H9 (cell line): ENCODE data around the gene ETFDH. TPM values are rescaled to one million over a fixed set of nuclear protein-coding genes. Genes with fewer than 3 reads are reported as not detected.

Source experiments
- DNase-seq: peaks from one replicate; pipeline ENCODE4 v3.0.0-alpha.2; 2017
- H2AFZ ChIP-seq: one replicate; pipeline ENCODE4 v1.6.1; 2013; ENCODE audit warnings: mild to moderate bottlenecking, low read length, control low read depth, moderate library complexity
- H2AK5ac ChIP-seq: 2 replicates; pipeline ENCODE4 v1.6.1; 2013; ENCODE audit warnings: low read length, control low read depth, mixed read lengths; ENCODE audit not compliant: insufficient read length
- H2BK120ac ChIP-seq: one replicate; pipeline ENCODE4 v1.6.1; 2013; ENCODE audit warnings: low read depth, mild to moderate bottlenecking, low read length, control low read depth, inconsistent platforms; ENCODE audit not compliant: poor library complexity, severe bottlenecking
- H2BK12ac ChIP-seq: 2 replicates; pipeline ENCODE4 v1.6.1; 2013; ENCODE audit warnings: low read length, control low read depth, mixed read lengths, low read depth; ENCODE audit not compliant: insufficient read length
- H2BK15ac ChIP-seq: 2 replicates; pipeline ENCODE4 v1.6.1; 2013; ENCODE audit warnings: low read depth, low read length, control low read depth
- H2BK20ac ChIP-seq: one replicate; pipeline ENCODE4 v1.6.1; 2013; ENCODE audit warnings: low read depth, mild to moderate bottlenecking, low read length, control low read depth, inconsistent platforms; ENCODE audit not compliant: poor library complexity, severe bottlenecking
- H2BK5ac ChIP-seq: 2 replicates; pipeline ENCODE4 v1.6.1; 2013; ENCODE audit warnings: low read length, control low read depth, mixed read lengths; ENCODE audit not compliant: insufficient read length
- H3K14ac ChIP-seq: 2 replicates; pipeline ENCODE4 v1.6.1; 2013; ENCODE audit warnings: low read length, control low read depth; ENCODE audit not compliant: insufficient read depth
- H3K18ac ChIP-seq: 2 replicates; pipeline ENCODE4 v1.6.1; 2013; ENCODE audit warnings: low read depth, mild to moderate bottlenecking, mixed read lengths, low read length, control low read depth; ENCODE audit not compliant: insufficient read length
- H3K23ac ChIP-seq: 2 replicates; pipeline ENCODE4 v1.6.1; 2013; ENCODE audit warnings: low read length, control low read depth, mixed read lengths, low read depth; ENCODE audit not compliant: insufficient read length
- H3K23me2 ChIP-seq: 2 replicates; pipeline ENCODE4 v1.6.1; 2013; ENCODE audit warnings: low read depth, mild to moderate bottlenecking, mixed read lengths, low read length, control low read depth; ENCODE audit not compliant: insufficient read length, poor library complexity, severe bottlenecking
- H3K27ac ChIP-seq: 2 replicates; pipeline ENCODE4 v1.5.1; 2013; ENCODE audit warnings: low read length, control low read depth, mixed read lengths, low read depth; ENCODE audit not compliant: insufficient read length
- H3K27me3 ChIP-seq: 2 replicates; pipeline ENCODE4 v1.6.1; 2013; ENCODE audit warnings: low read length, control low read depth, inconsistent platforms; ENCODE audit not compliant: insufficient read depth
- H3K4ac ChIP-seq: 2 replicates; pipeline ENCODE4 v1.6.1; 2013; ENCODE audit warnings: low read depth, mild to moderate bottlenecking, control low read depth, inconsistent platforms, low read length, moderate library complexity
- H3K4me1 ChIP-seq: 2 replicates; pipeline ENCODE4 v1.6.1; 2013; ENCODE audit warnings: low read length, control low read depth, inconsistent platforms; ENCODE audit not compliant: insufficient read depth
- H3K4me2 ChIP-seq: 2 replicates; pipeline ENCODE4 v1.6.1; 2013; ENCODE audit warnings: low read length, control low read depth, mixed read lengths; ENCODE audit not compliant: insufficient read length, insufficient read depth
- H3K56ac ChIP-seq: 2 replicates; pipeline ENCODE4 v1.6.1; 2013; ENCODE audit warnings: low read depth, mild to moderate bottlenecking, mixed read lengths, low read length, control low read depth; ENCODE audit not compliant: insufficient read length
- H3K79me1 ChIP-seq: 2 replicates; pipeline ENCODE4 v1.6.1; 2013; ENCODE audit warnings: low read depth, mild to moderate bottlenecking, moderate library complexity, low read length, control low read depth, inconsistent platforms; ENCODE audit not compliant: insufficient read depth, poor library complexity, severe bottlenecking
- H3K79me2 ChIP-seq: 2 replicates; pipeline ENCODE4 v1.6.1; 2013; ENCODE audit warnings: low read length, control low read depth, inconsistent platforms; ENCODE audit not compliant: insufficient read depth
- H3K9ac ChIP-seq: 2 replicates; pipeline ENCODE4 v1.6.1; 2013; ENCODE audit warnings: low read length, control low read depth, mixed read lengths; ENCODE audit not compliant: insufficient read length; ENCODE audit errors: extremely low read depth
- H3K9me3 ChIP-seq: one replicate; pipeline ENCODE4 v1.6.1; 2013; ENCODE audit warnings: low read depth, low read length, inconsistent platforms; ENCODE audit not compliant: control insufficient read depth
- H3T11ph ChIP-seq: one replicate; pipeline ENCODE4 v1.6.1; 2013; ENCODE audit warnings: mild to moderate bottlenecking, low read length, control low read depth, inconsistent platforms
- H4K20me1 ChIP-seq: one replicate; pipeline ENCODE4 v1.6.1; 2013; ENCODE audit not compliant: control insufficient read depth, insufficient read length, insufficient read depth
- H4K5ac ChIP-seq: 2 replicates; pipeline ENCODE4 v1.6.1; 2013; ENCODE audit warnings: low read depth, mild to moderate bottlenecking, mixed read lengths, low read length, control low read depth; ENCODE audit not compliant: insufficient read length
- H4K8ac ChIP-seq: replicated peaks from 2 replicates; pipeline ENCODE4 v1.6.1; 2013; ENCODE audit warnings: low read length, control low read depth, mixed read lengths, low read depth; ENCODE audit not compliant: insufficient read length
- H4K91ac ChIP-seq: 2 replicates; pipeline ENCODE4 v1.6.1; 2013; ENCODE audit warnings: low read depth, mild to moderate bottlenecking, moderate library complexity, mixed read lengths, low read length, control low read depth; ENCODE audit not compliant: insufficient read length
- H3K27ac Mint-ChIP-seq, 3 experiments: 2 replicates in 2 of 3; 3 replicates in 1 of 3; pipeline ENCODE4 v1.8.0; 2020 to 2021; ENCODE audit warnings: mixed read lengths in 3 of 3, mild to moderate bottlenecking in 1 of 3, moderate library complexity in 1 of 3
- H3K27me3 Mint-ChIP-seq: 2 replicates; pipeline ENCODE4 v1.8.0; 2021; ENCODE audit warnings: low read depth, mild to moderate bottlenecking, moderate library complexity, mixed read lengths
- H3K36me3 Mint-ChIP-seq, 3 experiments: 2 replicates in 2 of 3; 3 replicates in 1 of 3; pipeline ENCODE4 v1.8.0; 2020 to 2021; ENCODE audit warnings: low read depth in 3 of 3, mixed read lengths in 3 of 3; ENCODE audit not compliant: insufficient read depth in 1 of 3
- H3K4me1 Mint-ChIP-seq, 2 experiments: 2 replicates each; pipeline ENCODE4 v1.8.0; 2020; ENCODE audit warnings: mixed read lengths in 2 of 2
- H3K4me3 Mint-ChIP-seq, 2 experiments: 2 replicates in 1 of 2; 3 replicates in 1 of 2; pipeline ENCODE4 v1.8.0; 2020 to 2021; ENCODE audit warnings: mild to moderate bottlenecking in 2 of 2, mixed read lengths in 2 of 2, moderate library complexity in 1 of 2
- H3K9me3 Mint-ChIP-seq, 2 experiments: 2 replicates in 1 of 2; 3 replicates in 1 of 2; pipeline ENCODE4 v1.8.0; 2020; ENCODE audit warnings: mild to moderate bottlenecking in 2 of 2, mixed read lengths in 2 of 2, moderate library complexity in 1 of 2
- CTCF ChIP-seq: fragments of 200-600 bp; sonication (generic); conservative IDR thresholded peaks from 3 replicates; pipeline ENCODE4 v1.8.0; 2021; ENCODE audit warnings: antibody characterized with exemption, mild to moderate bottlenecking
- WGBS: extraction: QIAGEN DNeasy Blood & Tissue Kit; methylation state at CpG from one replicate; pipeline ENCODE4 v1.1.7; 2013; ENCODE audit warnings: missing lambda C conversion rate, low lambda C conversion rate, mixed read lengths; ENCODE audit not compliant: insufficient read length; ENCODE audit errors: extremely low coverage; 5-methylcytosine and 5-hydroxymethylcytosine counted together
- total RNA-seq: library from RNA; stranded (reverse); gene quantifications from 2 replicates; pipeline ENCODE4 v1.2.1, GENCODE V29; 2021

Gene ETFDH
- total RNA-seq, 1 experiment from 2014 or later: 12.8 TPM

GRCh38 chr4:158676076-158676475, 4.0 kb downstream of the ETFDH start:
- Histone ChIP-seq H3K79me1 (no peaks in the 10 kb centered on the region), H3K23ac (no peak overlapping the region), H4K91ac (no peak overlapping the region), H2AK5ac (no peak overlapping the region), H2BK15ac (no peak overlapping the region), H3T11ph (no peak overlapping the region), H3K4me2 (no peak overlapping the region), H2BK5ac (no peak overlapping the region), H4K8ac (no peak overlapping the region), H3K27me3 (no peaks in the 10 kb centered on the region), H2AFZ (no peak overlapping the region), H2BK20ac (no peak overlapping the region), H2BK120ac (no peak overlapping the region), H3K23me2 (peaks cover 8% of the 10 kb centered on the region), H3K4me1 (no peaks in the 10 kb centered on the region), H3K4ac (no peak overlapping the region), H3K14ac (no peak overlapping the region), H3K9ac (no peak overlapping the region), H2BK12ac (no peak overlapping the region), H3K18ac (no peak overlapping the region), H3K79me2 (no peaks in the 10 kb centered on the region), H3K56ac (no peak overlapping the region), H3K9me3 (no peaks in the 10 kb centered on the region), H4K20me1 (no peaks in the 10 kb centered on the region), H4K5ac (no peak overlapping the region), H3K27ac (no peak overlapping the region)
- peaks cover 4 to 8% of the 10 kb centered on the region in 2 experiments for H3K4me1 Mint-ChIP-seq
- TF ChIP-seq CTCF: no peak
- H3K27me3 Mint-ChIP-seq: no peaks in the 10 kb centered on the region
- DNase-seq: no peak
- H3K4me3 Mint-ChIP-seq: no peak overlapping the region
- H3K27ac Mint-ChIP-seq: no peak overlapping the region
- H3K36me3 Mint-ChIP-seq: peaks cover 0 to under 1% (median 0%) of the 10 kb centered on the region in 3 experiments; a peak in 2 of 7 replicates
- no CpG with 5 or more reads among the region's 5 CpGs for WGBS
- H3K9me3 Mint-ChIP-seq: no peaks in the 10 kb centered on the region
